Measurements from ENCODE around the gene TMEM101.
"Not testable (repeated sequence)": the region's sequence is repeated elsewhere in the genome, so short reads cannot be mapped to it uniquely, and the experiment has no call there.

The TMEM101 gene

DNA sequence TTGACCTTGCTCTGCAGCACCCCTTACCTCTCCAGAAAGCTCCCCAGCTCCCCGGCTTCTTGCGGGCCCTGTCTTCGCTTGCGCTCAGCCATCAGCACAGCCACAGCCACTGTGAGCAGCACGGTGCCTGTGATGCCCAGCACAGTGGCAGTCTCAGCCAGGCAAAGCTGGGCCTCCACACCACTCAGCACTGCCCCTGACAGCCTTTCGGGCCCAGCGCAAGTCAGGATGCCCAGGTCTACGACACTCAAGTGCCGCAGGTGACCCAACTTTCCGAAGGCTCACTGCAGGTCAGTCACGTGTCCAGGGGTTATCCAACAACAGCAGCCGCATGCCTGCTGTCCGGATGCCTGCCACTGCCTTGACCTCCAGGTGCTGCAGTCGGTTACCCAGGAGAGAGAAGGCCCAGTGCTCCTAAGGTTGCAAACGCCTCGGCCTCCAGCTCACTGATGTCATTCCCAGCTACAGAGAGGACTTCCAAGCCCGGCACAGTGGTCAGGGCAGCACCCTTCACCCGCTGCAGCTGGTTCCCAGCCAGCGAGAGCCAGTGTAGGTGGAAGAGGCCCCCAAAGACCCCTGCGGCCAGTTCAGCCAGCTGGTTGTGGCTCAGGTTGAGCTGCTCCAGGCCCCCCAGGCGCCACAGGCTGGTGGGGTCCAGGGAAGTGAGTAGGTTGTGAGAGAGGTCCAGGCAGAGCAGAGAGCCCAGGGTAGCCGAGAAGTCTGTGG, 8.9 kb upstream of the TMEM101 start:
- DNase-seq (ENCODE audit: low spot score), result no peak

DNA sequence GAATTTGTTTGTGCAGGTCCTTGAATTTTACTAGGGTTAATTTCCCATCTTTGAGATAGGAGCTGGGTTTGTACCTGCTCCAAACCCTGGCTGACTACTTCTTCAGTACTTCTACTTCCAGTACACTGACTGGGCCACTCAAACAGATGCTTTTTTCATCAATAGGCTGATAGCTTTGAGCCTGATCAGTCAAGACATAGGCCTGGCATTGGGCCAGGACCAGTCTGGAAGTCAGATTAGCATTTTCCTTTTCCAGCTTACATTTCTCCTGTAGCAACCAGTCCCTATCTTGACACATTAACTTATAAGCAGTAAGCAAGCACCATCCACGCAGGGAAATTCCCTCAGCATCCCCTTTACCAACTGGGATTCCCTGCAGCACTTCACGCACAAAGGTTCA, 7.5 kb upstream of the TMEM101 start:
- DNase-seq (ENCODE audit: low spot score), result no peak

DNA sequence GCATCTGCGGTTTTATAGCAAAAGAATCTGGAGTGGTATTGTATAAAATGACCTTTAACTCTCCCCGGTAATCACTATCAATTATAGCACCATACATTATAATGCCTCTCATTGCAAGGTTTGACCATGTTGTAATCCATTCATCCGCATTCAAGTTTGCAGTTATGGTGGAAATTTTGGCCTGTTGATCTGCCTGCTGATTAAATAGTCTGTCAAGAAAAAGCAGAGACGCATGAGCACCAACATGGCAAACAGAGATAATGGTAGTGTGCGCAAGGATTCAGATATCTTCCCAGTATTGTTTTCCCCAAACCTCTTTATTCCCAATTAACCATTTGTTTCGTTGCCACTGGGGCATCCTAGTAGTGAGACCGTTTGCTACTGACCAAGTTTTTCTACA, 6.5 kb upstream of the TMEM101 start:
- DNase-seq (ENCODE audit: low spot score), result not testable (repeated sequence)

DNA sequence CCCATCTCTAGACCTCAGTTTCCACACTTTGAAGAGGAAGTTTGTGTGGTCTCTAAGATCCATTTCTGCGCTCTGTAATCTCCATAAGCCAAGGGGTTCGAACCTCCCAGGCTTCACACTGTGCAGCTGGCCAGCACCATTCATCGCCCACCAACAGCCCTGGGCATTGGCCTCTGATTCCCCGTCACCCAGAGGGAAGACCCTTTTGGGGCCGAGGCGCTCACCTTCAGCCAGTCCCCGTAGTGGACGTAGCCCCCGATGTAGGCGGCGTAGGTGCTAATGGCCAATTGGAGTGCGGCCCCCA, 678 bp downstream of the TMEM101 start:
- DNase-seq (ENCODE audit: low spot score), result no peak

DNA sequence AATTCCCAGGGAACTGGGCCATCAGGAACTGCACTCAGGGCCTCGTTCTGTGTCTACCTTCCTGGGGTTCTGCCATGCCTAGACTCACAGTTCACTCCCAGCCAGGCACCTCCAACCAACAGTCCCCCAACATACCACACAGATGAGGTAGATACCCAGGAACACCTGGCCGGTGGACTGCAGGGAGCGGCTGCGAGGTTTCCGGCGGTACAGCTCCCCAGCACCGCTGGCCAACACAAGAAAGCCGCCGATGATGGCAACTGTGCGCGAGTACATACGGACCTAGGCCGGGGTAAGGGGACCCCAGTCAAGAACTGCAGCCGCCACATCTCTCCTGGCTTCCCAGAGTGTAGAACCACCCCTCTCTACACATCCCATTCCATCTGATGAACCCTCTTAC, 1.9 kb downstream of the TMEM101 start:
- no peak for DNase-seq (ENCODE audit: low spot score)

DNA sequence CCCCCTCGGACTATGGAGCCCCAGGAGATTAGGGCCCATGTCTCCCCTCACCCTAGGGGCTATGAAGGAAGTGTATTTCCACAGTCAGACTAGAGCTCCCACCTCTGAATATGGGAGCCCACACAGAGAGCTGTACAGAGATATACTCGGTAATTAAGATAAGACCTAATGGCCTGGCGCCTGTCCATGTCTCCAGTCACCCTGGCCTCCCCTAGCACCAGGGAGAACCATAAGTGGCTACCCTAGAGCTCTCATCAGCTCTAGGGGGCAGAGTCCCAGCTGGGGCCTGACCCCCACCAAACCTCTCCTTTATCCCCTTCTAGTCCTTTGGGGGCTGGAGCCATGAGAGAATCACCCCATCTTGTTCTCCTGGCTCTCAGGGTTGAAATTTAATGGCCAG, 2.4 kb downstream of the TMEM101 start:
- no peak for DNase-seq (ENCODE audit: low spot score)

DNA sequence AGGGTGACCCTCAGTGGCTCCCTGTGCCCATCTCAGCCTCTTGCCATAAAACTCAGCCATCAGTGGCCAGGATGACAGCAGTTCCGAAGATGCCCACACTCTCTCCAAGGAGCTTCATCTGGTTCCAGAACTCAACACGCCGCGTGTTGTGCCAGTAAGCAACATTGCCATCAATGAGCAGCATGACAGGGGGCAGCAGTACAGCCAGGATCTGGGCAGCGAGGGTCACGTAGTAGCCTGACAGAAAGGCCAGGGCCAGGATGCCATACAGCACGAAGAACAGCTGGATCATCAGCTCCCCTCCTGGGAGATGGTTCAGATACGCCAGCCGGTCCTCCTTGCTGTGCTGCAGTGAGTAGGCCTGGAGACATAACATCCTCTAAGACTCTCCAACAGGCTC, 2.9 kb downstream of the TMEM101 start:
- DNase-seq (ENCODE audit: low spot score), result no peak

DNA sequence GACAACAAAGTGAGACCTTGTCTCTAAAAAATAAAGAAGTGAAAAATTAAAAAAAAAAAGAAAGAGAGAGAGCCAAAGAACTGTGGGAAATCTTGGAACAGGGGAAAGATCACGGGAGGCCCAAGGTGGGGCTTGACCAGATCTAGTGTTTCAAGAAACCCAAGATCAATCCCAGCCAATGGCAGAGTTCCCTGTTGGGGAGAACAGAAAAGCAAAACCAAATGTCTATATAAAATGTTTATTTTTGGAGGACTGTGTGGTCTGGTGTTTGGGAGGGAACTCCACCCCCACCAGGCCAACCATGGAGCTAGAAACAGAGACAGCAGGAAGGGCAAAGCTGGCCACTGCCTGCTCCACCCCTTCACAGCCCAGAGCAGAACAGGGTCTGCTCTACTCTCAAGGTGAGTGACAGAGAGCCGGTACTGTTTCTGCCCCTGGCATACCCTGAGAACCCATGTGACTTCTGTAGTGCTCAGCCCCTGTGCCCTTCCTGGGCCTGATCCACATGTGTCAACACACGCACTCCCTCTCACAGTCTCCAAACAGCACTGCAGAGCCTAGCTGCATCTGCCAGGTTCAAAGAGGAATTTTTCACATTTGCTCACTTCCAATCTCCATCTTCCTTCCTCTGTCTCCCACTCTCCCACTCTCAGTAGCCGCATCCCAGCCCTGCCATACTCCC, 3.7 kb downstream of the TMEM101 start:
- DNase-seq (ENCODE audit: low spot score), result no peak

DNA sequence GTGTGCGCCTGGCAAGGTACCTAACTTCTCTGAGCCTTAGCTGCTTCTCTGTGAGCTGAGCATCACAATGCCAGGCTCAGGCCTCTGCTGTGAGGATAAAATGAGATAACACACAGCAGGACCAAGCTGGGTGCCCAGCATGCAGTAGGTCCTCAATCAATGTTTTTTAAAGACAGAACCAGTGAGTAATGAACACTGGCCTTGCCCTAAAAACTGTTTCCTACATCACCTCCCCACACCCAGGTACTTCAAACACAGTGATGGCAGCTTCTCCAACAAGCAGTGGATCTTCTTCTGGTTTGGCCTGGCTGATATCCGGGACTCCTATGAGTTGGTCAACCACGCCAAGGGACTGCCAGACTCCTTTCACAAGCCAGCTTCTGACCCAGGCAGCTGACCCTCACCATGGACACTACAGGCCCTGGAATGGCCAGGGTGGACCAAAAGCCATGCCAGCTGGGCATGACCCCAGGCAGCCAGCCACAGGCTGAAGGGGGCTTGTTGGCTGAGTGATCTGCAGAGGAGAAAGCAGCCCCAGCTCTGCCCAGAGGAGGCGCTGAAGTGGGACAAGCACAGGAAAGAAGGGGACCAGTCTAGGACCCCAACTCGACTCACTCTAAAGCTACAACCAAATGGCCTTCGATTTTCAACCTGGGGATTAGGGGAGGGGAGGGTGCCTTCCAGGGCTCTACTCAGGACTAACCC, 6.4 kb downstream of the TMEM101 start:
- no peak for DNase-seq (ENCODE audit: low spot score)

DNA sequence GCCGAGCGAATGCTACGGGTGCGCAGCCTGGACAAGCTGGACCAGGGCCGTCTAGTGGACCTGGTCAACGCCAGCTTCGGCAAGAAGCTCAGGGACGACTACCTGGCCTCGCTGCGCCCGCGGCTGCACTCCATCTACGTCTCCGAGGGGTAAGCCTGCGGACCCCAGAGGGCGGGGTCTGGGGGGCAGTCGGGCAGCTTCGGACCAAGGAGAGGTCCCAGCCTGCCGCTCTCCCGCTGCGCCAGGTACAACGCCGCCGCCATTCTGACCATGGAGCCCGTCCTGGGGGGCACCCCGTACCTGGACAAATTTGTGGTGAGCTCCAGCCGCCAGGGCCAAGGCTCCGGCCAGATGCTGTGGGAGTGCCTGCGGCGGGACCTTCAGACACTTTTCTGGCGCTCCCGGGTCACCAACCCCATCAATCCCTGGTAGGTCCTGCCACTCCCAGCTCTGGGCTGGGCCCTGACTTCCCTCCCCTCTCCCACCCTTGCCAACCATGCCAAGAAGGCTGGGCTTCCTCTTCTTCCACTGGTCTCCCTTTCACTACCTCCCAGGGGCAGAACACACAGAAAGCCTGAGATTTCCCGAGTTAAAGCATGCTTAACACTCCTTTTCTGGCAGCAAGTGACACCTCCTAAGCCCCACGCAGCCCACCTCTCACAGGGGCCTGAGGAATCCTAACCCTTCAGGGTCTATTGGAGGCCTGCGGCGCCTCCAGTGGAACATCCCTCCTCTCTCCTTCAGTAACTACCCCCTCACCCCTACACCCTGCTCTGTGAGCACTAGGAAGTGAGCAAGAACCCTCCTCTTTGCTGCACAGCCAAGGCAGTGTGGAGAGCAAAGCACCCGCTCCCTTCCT, 7.2 kb downstream of the TMEM101 start:
- peak; percentile 23 for DNase-seq (ENCODE audit: low spot score)

DNA sequence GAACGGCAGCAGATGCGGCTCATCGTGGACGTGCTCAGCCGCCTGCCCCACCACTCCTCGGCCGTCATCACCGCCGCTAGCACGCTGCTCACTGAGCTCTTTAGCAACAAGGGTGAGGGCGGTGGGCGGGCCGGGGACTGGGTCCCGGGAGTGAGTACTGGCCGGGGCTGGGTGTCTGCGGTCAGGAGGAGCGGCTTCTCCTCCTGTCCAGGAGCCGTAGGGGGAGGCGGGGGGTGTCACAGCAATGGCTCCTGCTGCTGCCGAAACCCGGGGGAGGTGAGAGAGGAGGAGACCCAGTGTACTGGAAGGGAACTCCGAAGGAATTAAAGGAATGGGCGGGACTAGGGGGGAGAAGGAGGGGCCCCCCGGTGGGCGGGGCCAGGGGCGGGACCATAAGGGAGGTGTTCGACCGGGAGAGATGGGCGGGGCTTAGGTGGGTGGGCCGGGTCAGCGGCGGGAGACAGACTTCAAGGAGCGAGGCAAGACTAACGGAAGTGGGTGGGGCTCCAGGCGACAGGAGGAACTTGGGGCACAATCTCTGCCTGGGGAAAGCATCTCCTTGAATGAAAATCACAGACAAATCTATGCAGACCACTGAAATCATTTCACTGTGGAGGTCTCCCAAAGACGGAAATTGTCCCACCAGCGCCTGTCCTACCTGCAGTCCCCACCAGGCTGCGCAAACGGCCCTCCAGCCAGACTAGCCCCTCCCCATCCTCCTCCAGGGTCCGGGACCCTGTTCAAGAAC, 8.0 kb downstream of the TMEM101 start:
- DNase-seq (ENCODE audit: low spot score), result peak; percentile 98

DNA sequence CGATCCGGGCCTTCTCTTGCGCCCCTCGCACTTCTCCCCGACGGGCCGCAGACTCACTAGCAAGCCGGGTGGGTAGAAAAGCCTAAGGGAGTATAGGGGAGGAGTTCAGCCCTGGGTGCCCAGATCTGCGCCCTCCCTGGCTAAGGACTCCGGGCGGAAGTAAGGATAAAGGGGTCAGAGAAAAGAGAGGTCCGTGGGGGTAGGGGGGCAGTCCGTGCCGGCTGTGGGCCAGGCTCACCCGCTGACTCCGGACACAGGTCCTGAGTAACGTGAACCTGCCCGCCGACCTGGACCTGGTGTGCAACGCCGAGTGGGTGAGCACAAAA, 8.5 kb downstream of the TMEM101 start:
- peak; percentile 48 for DNase-seq (ENCODE audit: low spot score)

DNA sequence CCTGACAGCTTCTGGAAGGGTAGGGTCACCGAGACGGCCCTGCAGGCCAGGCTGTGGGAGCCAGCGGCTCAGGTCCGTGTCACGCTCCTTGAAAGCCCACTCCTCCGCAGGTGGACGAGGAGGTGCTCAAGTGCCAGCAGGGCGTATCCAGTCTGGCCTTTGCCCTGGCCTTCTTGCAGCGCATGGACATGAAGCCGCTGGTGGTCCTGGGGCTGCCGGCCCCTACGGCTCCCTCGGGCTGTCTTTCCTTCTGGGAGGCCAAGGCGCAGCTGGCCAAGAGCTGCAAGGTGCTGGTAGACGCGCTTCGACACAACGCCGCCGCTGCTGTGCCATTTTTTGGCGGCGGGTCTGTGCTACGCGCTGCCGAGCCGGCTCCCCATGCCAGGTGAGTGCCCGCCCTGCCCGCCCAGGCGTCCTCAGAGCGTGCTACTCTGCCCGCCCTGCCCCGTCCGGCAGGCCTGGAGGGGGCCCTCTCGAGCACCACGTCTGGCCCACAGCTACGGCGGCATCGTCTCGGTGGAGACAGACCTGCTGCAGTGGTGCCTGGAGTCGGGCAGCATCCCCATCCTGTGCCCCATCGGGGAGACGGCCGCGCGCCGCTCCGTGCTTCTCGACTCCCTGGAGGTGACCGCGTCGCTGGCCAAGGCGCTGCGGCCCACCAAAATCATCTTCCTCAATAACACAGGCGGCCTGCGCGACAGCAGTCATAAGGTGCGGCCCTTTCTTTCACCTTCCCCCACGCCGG, 9.1 kb downstream of the TMEM101 start:
- peak; percentile 41 for DNase-seq (ENCODE audit: low spot score)

DNA sequence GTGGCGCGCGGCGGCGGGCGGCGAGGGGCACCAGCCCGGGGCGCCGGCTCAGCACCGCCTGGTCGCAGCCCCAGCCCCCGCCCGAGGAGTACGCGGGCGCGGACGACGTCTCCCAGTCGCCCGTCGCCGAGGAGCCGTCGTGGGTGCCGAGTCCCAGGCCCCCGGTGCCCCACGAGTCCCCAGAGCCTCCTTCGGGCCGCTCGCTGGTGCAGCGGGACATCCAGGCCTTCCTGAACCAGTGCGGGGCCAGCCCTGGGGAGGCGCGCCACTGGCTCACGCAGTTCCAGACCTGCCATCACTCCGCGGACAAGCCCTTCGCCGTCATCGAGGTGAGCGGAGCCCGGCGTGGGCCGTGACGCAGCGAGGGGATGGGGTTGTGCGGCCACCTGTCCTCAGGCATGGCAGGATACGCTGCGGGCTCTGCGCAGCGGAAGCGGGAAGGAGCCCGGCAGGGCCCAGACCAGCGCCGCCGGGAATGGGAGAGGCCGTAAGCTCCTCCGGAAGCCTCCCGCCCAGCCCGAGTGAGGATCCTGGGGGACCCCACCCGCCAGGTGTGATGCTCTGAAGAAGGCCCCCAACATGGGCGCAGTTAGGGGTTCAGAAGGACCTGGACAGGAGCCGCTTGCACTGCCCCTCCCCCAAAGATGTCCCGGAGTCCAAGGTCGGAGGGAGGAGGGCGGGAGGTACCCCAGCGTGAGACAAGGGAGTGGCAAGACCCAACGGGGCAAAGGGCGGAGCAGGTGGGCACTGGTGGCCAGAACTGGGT, 9.8 kb downstream of the TMEM101 start:
- DNase-seq (ENCODE audit: low spot score), result no peak

DNA sequence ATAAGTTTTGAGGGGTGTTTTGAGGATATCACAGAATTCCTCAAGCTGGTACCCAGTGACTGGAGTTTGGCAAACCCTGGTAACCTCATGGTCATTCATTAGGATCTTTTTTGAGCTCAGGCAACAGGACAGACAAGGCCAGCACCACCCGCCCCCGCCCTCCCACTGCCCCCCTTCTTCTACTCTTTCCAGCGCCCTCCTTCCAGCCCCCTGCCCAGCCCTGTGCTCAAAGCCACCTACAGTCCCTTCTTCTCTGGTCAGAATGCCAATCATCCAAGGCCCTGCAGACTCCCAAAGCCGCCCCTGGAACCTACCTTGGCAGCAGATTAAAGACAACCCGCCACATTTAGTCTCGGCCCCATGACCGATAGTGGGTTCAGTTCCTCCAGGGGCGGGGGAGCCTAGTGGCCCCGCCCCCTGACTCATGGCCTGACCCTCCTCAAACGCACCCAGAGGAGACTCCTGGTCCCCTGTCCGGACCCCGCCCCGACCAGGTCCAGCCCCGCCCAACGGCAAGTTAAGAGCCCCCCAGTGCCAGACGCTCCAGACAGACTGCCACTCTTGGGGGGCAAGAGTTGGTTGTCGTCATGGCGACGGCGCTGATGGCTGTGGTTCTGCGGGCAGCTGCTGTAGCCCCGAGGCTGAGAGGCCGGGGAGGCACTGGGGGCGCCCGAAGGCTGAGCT, 10.5 kb downstream of the TMEM101 start, which contains the start of gene NAGS:
Gene NAGS, plus strand, starts transcription at position 546 of the 684 bp plus-strand sequence. Its CDS starts 42 bp downstream, at position 588.
- DNase-seq (ENCODE audit: low spot score), result no peak

DNA sequence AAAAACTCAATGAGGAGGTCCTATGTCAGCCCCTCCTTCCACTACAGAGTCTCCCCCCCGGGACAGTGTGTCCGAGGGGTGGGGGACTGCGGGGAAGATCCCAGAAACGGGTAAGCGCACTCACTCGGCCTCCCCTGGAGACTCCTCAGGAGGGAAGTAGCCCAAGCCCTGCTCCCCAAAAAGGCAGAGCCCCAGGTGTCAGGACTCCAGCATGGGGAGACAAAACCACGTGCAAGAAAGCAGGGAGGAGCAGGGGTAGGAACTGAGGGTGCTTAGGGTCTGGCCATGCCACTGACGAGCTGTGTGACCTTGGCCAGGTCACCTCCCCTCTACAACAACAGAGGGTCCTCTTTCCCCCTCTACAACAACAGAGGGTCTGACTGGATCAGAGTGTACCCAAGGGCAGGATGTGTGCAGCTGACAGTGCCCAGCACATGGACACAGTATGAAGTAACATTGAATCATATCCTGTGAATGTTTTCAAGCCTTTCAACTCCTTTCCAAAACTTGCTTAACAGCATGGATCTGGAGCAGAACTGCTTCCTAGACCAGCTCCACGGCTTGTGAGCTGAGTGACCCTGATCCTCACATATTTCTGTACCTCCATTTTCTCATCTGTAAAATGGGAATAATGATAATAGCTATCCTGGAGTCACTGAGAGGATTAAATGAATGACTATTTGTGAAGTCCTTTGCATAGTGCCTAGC, 12.5 kb downstream of the TMEM101 start:
- DNase-seq (ENCODE audit: low spot score), result no peak

DNA sequence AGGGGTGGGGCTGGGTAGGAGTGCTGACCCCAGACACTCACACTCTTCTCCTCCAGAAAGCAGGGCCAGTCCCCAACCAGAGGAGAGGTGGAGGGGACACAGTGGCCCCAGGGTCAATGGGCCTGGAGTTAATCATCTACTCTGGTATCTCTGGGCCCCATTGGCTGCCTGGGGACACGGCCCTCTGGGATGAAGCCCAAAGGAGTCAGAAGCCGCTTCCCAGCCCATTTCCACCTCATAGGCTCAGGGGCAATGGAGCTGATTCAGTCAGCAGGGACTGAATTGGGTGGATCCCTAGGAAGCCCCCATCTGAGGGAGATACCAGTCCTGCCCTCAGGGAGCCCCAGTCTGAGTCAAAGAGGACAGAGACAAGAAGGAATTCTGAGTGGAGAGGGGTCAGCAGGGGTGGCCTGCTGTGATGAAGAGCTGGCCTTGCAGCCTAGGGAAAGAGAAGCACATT, 13.3 kb downstream of the TMEM101 start:
- DNase-seq (ENCODE audit: low spot score), result no peak

DNA sequence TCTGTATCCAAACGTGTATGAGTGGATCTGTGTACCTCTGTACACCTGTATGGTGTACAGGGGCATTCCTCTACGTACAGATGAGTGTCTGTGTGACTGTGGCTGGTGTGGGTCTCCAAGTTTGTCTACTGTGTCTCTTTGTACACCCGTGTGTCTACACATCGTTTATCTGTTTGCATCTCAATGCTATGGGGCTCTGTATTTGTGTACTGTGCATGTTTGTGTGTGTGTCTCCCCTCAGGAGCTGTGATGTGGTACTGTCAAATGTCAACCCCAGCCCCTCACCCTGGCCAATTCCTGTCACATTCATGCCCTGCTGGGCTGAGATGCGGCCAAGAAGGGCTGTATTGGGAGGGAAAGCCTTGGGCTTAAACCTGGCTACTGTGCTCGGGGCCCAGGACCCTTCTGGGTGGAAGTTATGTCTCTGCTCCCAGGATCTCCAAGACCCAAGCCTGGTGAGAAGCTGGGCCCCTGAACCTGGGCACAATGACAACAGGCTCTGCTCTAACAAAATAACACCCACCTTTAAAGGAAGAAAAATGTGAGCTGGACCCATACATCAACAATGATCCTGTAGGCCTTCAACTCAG, 13.8 kb downstream of the TMEM101 start:
- no peak for DNase-seq (ENCODE audit: low spot score)
